Left ventricle myocardium inferior (tissue), 1 donor: Measurements from ENCODE around the gene THSD4. TPM values are rescaled to one million over a fixed set of nuclear protein-coding genes. Genes with fewer than 3 reads are reported as not detected.

Source experiments
- DNase-seq: peaks from one replicate; pipeline ENCODE4 v3.0.0-alpha.2; 2020
- H3K27ac ChIP-seq: fragments of 200-600 bp; replicated peaks from 2 replicates; pipeline ENCODE4 v1.8.0; 2021
- H3K27me3 ChIP-seq: fragments of 200-600 bp; 2 replicates; pipeline ENCODE4 v1.8.0; 2021; ENCODE audit warnings: low read depth
- H3K36me3 ChIP-seq: fragments of 200-600 bp; 2 replicates; pipeline ENCODE4 v1.8.0; 2021
- H3K4me1 ChIP-seq: fragments of 200-600 bp; 2 replicates; pipeline ENCODE4 v1.8.0; 2021
- H3K4me3 ChIP-seq: fragments of 200-600 bp; 2 replicates; pipeline ENCODE4 v1.8.0; 2021; ENCODE audit warnings: mild to moderate bottlenecking, moderate library complexity
- H3K9me3 ChIP-seq: fragments of 200-600 bp; replicated peaks from 2 replicates; pipeline ENCODE4 v1.8.0; 2021
- CTCF ChIP-seq: fragments of 200-600 bp; IDR thresholded peaks from 2 replicates; pipeline ENCODE4 v1.8.0; 2021; ENCODE audit warnings: antibody characterized with exemption, mild to moderate bottlenecking, borderline replicate concordance
- intact Hi-C: fragments of 100-400 bp; cut with micrococcal nuclease; formaldehyde crosslinking; loops from one replicate; pipeline ENCODE4 v1.11.0; 2022
- total RNA-seq: library from RNA; stranded (reverse); fragmentation: NEBNext Ultra II Directional; extraction: Animal tissue kit (Norgen Biotek cat#: 25700); gene quantifications from one replicate; pipeline ENCODE4 v1.2.1, GENCODE V29; 2021
- donor health status: DM: no; HTN: yes; CAD: no; lungs with severe emphysema.

The THSD4 gene
- total RNA-seq, 1 donor from 2014 or later = 95.8 TPM

- no peaks in the 10 kb centered on the region for H3K9me3 ChIP-seq
- no peaks in the 10 kb centered on the region for H3K36me3 ChIP-seq
- no peak overlapping the region for H3K27ac ChIP-seq
- no peak overlapping the region for H3K4me3 ChIP-seq
- H3K4me1 ChIP-seq = peaks cover 21% of the 10 kb centered on the region
- DNase-seq = no peak
- no peak for TF ChIP-seq CTCF
- intact Hi-C loops = no loop called here
- no peaks in the 10 kb centered on the region for H3K27me3 ChIP-seq
Measured at GRCh38 chr15:71517751-71518150, 402.5 kb downstream of the THSD4 start.

- Histone ChIP-seq H3K36me3 (no peaks in the 10 kb centered on the region), H3K4me3 (no peak overlapping the region), H3K27ac (no peak overlapping the region), H3K27me3 (no peaks in the 10 kb centered on the region), H3K4me1 (peaks cover 21% of the 10 kb centered on the region), H3K9me3 (no peaks in the 10 kb centered on the region)
- no peak for TF ChIP-seq CTCF
- no peak for DNase-seq
- intact Hi-C loops = no loop called here
Measured at GRCh38 chr15:71518661-71519060, 403.4 kb downstream of the THSD4 start.

- Histone ChIP-seq H3K27me3 (no peaks in the 10 kb centered on the region), H3K36me3 (no peaks in the 10 kb centered on the region), H3K4me1 (peaks cover 31% of the 10 kb centered on the region), H3K9me3 (no peaks in the 10 kb centered on the region), H3K27ac (no peak overlapping the region), H3K4me3 (no peak overlapping the region)
- intact Hi-C loops = no loop called here
- DNase-seq = no peak
- TF ChIP-seq CTCF = no peak
Measured at GRCh38 chr15:71526060-71526820, 411.0 kb downstream of the THSD4 start.

GRCh38 chr15:71529361-71529760, 414.1 kb downstream of the THSD4 start:
- Histone ChIP-seq H3K27me3 (no peaks in the 10 kb centered on the region), H3K27ac (no peak overlapping the region), H3K4me3 (no peak overlapping the region), H3K9me3 (peaks cover 4% of the 10 kb centered on the region), H3K4me1 (peaks cover 38% of the 10 kb centered on the region), H3K36me3 (no peaks in the 10 kb centered on the region)
- TF ChIP-seq CTCF = no peak
- intact Hi-C loops = no loop called here
- DNase-seq = no peak

- no peak overlapping the region for H3K4me3 ChIP-seq
- H3K4me1 ChIP-seq = peaks cover 35% of the 10 kb centered on the region
- intact Hi-C loops = no loop called here
- H3K36me3 ChIP-seq = no peaks in the 10 kb centered on the region
- DNase-seq = no peak
- H3K27me3 ChIP-seq = no peaks in the 10 kb centered on the region
- TF ChIP-seq CTCF = no peak
- H3K27ac ChIP-seq = no peak overlapping the region
- peaks cover 4% of the 10 kb centered on the region for H3K9me3 ChIP-seq
Measured at GRCh38 chr15:71530116-71530515, 414.8 kb downstream of the THSD4 start.
